ENCODE results near the gene TRMT1.

- TF ChIP-seq CTCF (IDR thresholded peaks at IDR 0.05): peak; percentile 91
- TF ChIP-seq EZH2 (IDR thresholded peaks at IDR 0.05; ENCODE audit: borderline replicate concordance, insufficient read depth, low read depth, low read length, poor library complexity, severe bottlenecking): no peak
Measured at GRCh38 chr19:13093407-13094105, 23.0 kb downstream of the TRMT1 start.

All from B cell (primary cell).